ENCODE results near the gene INPP4A.

Gene INPP4A

GRCh38 chr2:98446850-98447249 is 2.2 kb downstream of the INPP4A start:
- no peaks in the 10 kb centered on the region for H3K9me3 ChIP-seq (ENCODE audit: control insufficient read depth, insufficient read depth, low read depth, low read length)
- no peak overlapping the region for H3K4me3 ChIP-seq (ENCODE audit: low read depth, low read length)
- CTCF ChIA-PET, result interaction anchor here (0.6 to 1.3 kb wide), 3 partner anchors 41 to 122 kb away, joined by 3 to 12 read pairs (median 3); no protein-coding TSS in a partner anchor
- no peaks in the 10 kb centered on the region for H3K36me3 ChIP-seq (ENCODE audit: control insufficient read depth in 2 of 2, insufficient read depth in 1 of 2, low read length in 2 of 2)
- POLR2A ChIA-PET, result interaction anchor here (0.8 kb wide), 1 partner anchor 17 kb away, joined by 3 read pairs; no protein-coding TSS in a partner anchor
- peaks cover 14% of the 10 kb centered on the region for H3K4me1 ChIP-seq (ENCODE audit: control insufficient read depth, insufficient read depth, low read length)
- TF ChIP-seq ZNF529 (tag by site-specific recombination; IDR thresholded peaks at IDR 0.05; ENCODE audit: insufficient replicate concordance) (no peak), SALL2 (tag by site-specific recombination; IDR thresholded peaks at IDR 0.05; ENCODE audit: borderline replicate concordance) (no peak), ZFP69B (tag by site-specific recombination; IDR thresholded peaks at IDR 0.05) (no peak), KLF9 (tag by site-specific recombination; IDR thresholded peaks at IDR 0.05; ENCODE audit: low read depth) (no peak), ZFP3 (tag by site-specific recombination; IDR thresholded peaks at IDR 0.05; ENCODE audit: low read depth) (no peak), ZNF146 (tag by site-specific recombination; IDR thresholded peaks at IDR 0.05) (no peak), ZNF416 (tag by site-specific recombination; IDR thresholded peaks at IDR 0.05) (no peak), ZNF324 (tag by site-specific recombination; IDR thresholded peaks at IDR 0.05) (no peak), RBAK (tag by site-specific recombination; IDR thresholded peaks at IDR 0.05) (no peak), ZBTB49 (tag by site-specific recombination; IDR thresholded peaks at IDR 0.05; ENCODE audit: low read depth) (no peak), ZNF664 (tag by site-specific recombination; IDR thresholded peaks at IDR 0.05) (no peak), ZBTB11 (tag by site-specific recombination; conservative IDR thresholded peaks at IDR 0.05; ENCODE audit: low read depth) (no peak), ZNF18 (tag by site-specific recombination; IDR thresholded peaks at IDR 0.05) (no peak), ZBTB6 (tag by site-specific recombination; IDR thresholded peaks at IDR 0.05) (no peak), INSM2 (tag by site-specific recombination; IDR thresholded peaks at IDR 0.05) (no peak), ZNF639 (tag by site-specific recombination; IDR thresholded peaks at IDR 0.05) (no peak), ATF2 (tag by site-specific recombination; IDR thresholded peaks at IDR 0.05; ENCODE audit: low read depth) (no peak), ZNF707 (tag by site-specific recombination; IDR thresholded peaks at IDR 0.05) (no peak), ZNF19 (tag by site-specific recombination; IDR thresholded peaks at IDR 0.05; ENCODE audit: low read depth) (no peak), ZBTB10 (tag by site-specific recombination; IDR thresholded peaks at IDR 0.05) (no peak)
- no peak overlapping the region for H3K27ac ChIP-seq (ENCODE audit: extremely low read depth, low read depth, low read length)

Measured in HEK293 (cell line).